Epithelial cell of esophagus (primary cell): ENCODE measurements around the gene OXSR1.
"Not testable (repeated sequence)": the region's sequence is repeated elsewhere in the genome, so short reads cannot be mapped to it uniquely, and the experiment has no call there.

Source experiments
- DNase-seq: peaks from one replicate; pipeline ENCODE4 v3.0.0; 2010; ENCODE audit warnings: low read depth
- H3K4me3 ChIP-seq: 2 replicates; pipeline ENCODE4 v1.5.1; 2011; ENCODE audit warnings: mild to moderate bottlenecking, low read length, control low read depth
- TF ChIP-seq, protein P1 (sequence below): IDR thresholded peaks from 2 replicates; pipeline ENCODE4 v1.5.1; 2011; ENCODE audit warnings: low read depth, mild to moderate bottlenecking, low read length, control low read depth, inconsistent platforms; ENCODE audit not compliant: insufficient read depth; ENCODE audit errors: missing control alignments

The OXSR1 gene

DNA sequence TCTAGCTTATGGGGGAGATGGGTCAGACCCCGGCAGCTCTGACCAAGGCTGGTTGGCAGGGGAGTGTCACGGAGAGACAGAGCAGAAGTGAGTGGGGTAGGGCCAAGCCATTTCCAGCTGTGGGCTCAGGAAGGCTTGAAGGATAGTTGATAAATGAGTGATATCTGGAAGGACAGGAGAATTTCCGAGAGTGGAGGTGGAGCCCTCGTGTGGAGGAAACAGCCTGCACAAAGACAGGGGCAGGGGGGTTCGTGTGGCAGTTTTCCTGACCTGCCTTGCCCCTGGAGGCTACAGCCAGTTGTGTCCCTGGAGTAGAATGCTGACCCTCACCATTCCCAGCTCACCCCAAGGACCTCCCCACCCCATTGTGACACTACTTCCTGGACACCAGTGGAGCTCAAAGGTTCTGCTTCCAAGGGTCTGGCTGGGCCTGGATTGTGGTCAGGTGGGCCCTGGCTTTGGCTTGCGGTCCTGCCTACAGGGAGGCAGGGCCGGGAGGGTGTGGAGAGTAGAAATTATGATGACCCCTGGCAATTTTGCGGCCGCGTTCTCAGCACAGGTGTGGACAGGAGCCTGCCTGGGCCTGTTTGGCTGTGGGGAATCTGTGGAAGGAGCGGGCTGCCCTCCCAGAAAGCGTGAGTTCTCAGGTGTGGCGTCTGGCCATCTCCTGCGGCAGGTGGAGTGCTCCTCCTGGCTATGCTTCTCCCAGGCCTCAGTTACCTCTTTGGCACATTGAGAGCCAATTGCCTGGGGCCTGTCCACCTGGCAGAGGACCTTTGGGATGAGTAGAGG is 116.8 kb downstream of the OXSR1 start, which contains the start of gene SLC22A14:
TSS of gene SLC22A14 (plus strand) at position 400 of the 792 bp plus-strand sequence. CDS start 23,733 bp downstream, outside the sequence.
- DNase-seq, result no peak
- H3K4me3 ChIP-seq, result no peak within 1 kb of the TSS
- TF ChIP-seq, protein P1, sequence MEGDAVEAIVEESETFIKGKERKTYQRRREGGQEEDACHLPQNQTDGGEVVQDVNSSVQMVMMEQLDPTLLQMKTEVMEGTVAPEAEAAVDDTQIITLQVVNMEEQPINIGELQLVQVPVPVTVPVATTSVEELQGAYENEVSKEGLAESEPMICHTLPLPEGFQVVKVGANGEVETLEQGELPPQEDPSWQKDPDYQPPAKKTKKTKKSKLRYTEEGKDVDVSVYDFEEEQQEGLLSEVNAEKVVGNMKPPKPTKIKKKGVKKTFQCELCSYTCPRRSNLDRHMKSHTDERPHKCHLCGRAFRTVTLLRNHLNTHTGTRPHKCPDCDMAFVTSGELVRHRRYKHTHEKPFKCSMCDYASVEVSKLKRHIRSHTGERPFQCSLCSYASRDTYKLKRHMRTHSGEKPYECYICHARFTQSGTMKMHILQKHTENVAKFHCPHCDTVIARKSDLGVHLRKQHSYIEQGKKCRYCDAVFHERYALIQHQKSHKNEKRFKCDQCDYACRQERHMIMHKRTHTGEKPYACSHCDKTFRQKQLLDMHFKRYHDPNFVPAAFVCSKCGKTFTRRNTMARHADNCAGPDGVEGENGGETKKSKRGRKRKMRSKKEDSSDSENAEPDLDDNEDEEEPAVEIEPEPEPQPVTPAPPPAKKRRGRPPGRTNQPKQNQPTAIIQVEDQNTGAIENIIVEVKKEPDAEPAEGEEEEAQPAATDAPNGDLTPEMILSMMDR, result no peak

DNA sequence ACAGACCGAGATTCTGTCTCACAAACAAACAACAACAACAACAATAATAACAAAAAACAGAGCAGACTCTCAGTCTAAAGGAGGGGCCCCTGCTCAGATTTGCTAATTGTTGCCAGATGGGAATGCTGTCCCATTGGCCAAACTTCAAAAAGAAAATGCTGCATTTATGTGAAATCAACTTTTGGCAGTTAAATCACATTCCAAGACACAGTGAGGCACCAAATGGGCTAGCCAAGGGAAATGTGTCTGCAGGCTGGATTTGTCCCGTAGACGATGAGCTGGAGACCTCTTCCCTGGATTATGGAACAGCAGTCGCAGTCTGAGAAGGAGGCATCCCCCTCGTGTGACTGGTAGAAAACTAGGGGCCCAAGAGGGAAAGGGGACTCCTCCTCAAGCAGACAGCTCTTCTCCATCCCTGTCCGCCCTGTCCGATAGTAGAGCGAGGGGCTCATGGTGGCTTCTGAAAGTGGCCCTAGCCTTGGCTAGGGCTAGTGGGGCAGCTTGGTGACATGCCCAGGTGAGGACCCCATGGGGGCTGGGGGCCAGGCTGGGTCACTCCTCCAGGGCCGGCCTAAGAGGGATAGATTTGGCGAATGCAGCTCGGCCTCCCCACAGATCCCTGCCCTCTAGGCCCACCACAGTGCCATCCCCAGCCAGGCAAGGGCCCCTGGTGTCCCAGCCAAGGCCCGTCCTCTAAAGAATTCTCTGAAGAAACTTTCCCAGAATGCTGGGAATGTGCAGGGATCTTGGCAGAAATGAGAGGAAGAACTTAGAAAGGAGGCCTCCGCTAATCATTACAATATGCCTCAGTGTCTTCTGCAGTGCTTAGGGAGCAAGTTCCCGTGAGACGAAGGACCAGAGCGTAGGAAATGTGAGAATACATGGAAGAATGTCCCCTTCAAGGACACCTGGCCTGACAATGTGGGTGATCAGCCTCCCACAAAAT is 118.7 kb downstream of the OXSR1 start:
- DNase-seq, result no peak
- no peak overlapping the region for H3K4me3 ChIP-seq
- TF ChIP-seq, protein P1, result no peak

DNA sequence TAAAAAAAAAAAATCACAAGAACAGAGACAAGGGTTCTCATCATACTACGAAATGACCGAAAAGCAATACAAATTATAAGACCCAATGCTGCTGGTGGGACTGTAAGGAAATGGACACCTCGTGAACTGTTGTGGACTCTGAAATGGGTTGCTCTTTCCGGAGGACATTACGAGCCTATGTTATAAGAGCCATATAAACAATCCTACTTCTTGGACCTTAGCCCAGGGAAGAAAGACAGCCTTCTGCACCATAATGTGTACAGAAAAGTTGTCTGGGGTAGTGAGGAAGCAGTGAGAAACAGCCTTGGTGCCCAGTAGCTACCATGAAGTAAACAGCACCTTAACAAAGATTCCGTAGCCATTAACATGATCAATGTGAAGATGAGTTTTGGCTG is 119.4 kb downstream of the OXSR1 start:
- TF ChIP-seq, protein P1, result no peak
- no peak overlapping the region for H3K4me3 ChIP-seq
- DNase-seq, result no peak

DNA sequence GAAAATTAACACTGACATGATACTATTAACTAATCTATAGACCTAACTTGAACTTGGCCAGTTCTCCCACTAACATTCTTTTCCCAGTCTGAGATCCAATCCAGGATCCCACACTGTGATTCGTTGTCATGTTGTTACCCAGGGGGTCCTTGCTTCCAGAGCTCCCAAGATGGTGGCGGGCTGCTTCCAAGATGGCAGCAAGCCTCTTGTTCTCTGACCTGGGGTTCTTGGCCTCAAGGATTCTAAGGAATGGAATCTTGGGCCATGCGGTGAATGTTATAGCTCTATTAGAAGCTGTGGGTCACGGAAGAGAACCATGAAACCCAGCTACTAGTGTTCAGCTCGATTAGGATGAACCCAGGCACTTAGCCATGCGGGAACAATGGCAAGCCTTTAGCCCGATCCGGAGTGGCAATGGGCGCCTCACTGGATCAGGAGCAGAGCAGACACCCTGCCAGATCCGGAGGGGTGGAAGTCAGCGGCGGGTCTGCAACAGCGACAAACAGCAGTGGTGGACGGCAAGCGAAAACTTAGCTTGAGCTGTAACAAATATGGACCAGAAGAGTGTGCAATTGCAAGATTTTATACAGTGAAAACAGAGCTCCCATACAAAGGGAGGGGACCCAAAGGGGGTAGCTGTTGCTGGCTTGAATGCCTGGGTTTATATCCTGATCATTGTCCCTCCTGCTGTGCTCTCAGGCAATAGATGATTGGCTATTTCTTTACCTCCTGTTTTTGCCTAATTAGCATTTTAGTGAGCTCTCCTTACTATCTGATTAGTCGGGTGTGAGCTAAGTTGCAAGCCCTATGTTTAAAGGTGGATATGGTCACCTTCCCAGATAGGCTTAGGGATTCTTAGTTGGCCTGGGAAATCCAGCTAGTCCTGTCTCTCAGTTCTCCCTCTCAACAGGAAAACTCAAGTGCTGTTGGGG is 124.2 kb downstream of the OXSR1 start:
- H3K4me3 ChIP-seq, result not testable (repeated sequence)

DNA sequence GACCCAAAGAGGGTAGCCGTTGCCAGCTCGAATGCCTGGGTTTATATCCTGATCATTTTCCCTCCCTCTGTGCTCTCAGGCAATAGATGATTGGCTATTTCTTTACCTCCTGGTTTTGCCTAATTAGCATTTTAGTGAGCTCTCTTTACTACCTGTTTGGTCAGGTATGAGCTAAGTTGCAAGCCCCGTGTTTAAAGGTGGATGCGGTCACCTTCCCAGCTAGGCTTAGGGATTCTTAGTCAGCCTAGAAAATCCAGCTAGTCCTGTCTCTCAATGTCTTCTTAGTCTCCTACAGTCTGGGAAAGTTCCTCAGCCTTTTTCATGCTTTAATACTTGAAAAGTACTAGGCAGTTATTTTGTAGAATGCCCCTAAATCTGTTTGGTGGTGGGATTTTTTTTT is 131.7 kb downstream of the OXSR1 start:
- peak; percentile 53 for DNase-seq
- H3K4me3 ChIP-seq, result not testable (repeated sequence)

More for the DNA sequence above, 124.2 kb downstream of the OXSR1 start:
- DNase-seq, result not testable (repeated sequence)

DNA sequence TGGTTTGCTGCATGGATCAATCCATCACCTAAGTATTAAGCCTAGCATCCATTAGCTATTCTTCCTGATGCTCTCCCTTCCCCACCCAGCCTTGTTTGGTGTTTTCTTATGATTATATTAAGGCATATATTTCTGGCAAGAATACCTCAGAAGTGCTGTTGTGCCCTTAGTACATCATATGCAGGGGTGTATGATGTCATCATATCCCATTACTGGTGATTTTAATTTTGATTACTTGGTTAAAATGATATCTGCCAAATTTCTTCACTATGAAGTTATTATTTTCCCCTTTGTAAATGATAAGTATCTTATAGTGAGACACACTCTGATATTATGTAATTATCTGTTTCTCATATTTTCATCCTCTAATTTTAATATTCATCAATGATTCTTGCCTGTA is 132.2 kb downstream of the OXSR1 start:
- TF ChIP-seq, protein P1, result no peak
- no peak overlapping the region for H3K4me3 ChIP-seq

DNA sequence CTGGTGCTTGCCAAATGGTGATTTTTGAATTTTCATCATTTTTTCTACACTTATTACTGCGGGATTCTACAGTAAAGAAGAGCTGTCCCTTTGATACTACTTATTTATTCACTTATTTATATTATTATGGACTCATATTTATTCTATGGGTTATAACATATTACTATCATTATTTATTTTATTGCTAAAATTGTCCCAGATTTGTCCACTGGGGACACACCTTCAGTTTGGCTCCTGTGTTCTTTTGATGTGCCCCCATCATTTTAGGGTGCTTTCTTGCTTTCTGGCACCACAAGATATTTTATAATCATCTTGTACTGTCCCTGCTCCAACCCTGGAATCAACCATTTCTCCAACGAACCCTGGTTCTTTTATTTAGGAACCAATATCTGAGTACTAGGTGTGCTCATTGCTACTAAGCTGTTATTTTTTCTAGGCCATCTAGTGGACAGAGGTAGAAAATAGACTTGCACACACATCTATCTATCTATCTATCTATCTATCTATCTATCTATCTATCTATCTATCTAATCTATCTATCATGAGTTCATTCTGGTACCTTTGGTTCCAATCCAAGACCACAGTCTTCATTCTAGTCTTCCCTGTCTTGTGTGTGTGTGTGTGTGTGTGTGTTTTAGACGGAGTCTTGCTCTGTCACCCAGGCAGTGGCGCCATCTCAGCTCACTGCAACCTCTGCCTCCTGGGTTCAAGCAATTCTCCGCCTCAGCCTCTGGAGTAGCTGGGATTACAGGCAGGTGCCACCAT is 132.8 kb downstream of the OXSR1 start:
- H3K4me3 ChIP-seq, result no peak overlapping the region
- TF ChIP-seq, protein P1, result peak; percentile 47
- DNase-seq, result peak; percentile 36

More for the DNA sequence above, 132.2 kb downstream of the OXSR1 start:
- no peak for DNase-seq
